ENCODE data around the gene MGLL.

DNA sequence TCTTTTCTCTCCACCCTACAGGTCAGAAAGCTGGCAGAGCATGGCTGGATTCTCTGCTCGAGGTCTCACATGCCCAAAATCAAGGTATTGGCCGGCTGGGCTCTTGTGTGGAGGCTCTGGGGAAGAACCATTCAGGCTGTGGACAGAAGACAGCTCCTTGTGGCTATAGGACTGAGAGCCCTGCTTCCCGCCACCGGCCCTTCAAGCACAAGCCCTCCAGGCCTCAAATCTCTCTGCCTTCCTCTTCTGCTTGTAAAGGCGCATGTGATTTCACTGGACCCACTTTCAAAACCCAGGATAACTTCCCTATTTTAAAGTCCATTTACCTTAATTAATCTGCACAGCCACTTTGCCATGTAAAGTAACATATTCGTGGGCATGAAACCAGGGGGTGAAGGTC, 36.2 kb upstream of the MGLL start:
- TF ChIP-seq, protein P1, sequence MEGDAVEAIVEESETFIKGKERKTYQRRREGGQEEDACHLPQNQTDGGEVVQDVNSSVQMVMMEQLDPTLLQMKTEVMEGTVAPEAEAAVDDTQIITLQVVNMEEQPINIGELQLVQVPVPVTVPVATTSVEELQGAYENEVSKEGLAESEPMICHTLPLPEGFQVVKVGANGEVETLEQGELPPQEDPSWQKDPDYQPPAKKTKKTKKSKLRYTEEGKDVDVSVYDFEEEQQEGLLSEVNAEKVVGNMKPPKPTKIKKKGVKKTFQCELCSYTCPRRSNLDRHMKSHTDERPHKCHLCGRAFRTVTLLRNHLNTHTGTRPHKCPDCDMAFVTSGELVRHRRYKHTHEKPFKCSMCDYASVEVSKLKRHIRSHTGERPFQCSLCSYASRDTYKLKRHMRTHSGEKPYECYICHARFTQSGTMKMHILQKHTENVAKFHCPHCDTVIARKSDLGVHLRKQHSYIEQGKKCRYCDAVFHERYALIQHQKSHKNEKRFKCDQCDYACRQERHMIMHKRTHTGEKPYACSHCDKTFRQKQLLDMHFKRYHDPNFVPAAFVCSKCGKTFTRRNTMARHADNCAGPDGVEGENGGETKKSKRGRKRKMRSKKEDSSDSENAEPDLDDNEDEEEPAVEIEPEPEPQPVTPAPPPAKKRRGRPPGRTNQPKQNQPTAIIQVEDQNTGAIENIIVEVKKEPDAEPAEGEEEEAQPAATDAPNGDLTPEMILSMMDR (IDR thresholded peaks at IDR 0.05; ENCODE audit: low read length): no peak
- TF ChIP-seq EZH2 (optimal IDR thresholded peaks at IDR 0.05; ENCODE audit: low read depth, low read length): no peak

Measured in MM.1S (cell line).